NCI-H2029 (cell line): ENCODE results near the gene ZNF488.
"Not testable (repeated sequence)": the region's sequence is repeated elsewhere in the genome, so short reads cannot be mapped to it uniquely, and the experiment has no call there.

Source experiments
- DNase-seq: peaks from one replicate; lab custom pipeline; 2025; lab: John Stamatoyannopoulos, UW

The ZNF488 gene

GRCh38 chr10:47409866-47410256 is 25.8 kb upstream of the ZNF488 start:
- no peak for DNase-seq

GRCh38 chr10:47409171-47409865 is 25.2 kb upstream of the ZNF488 start:
- no peak for DNase-seq

- DNase-seq, result no peak
Observed at GRCh38 chr10:47408606-47409005, 24.5 kb upstream of the ZNF488 start.

GRCh38 chr10:47406870-47407691 is 23.0 kb upstream of the ZNF488 start:
- DNase-seq, result no peak

- no peak for DNase-seq
Observed at GRCh38 chr10:47406548-47406869, 22.4 kb upstream of the ZNF488 start.

GRCh38 chr10:47405857-47406547 is 21.9 kb upstream of the ZNF488 start:
- no peak for DNase-seq

GRCh38 chr10:47404937-47405336 is 20.8 kb upstream of the ZNF488 start:
- DNase-seq, result no peak

GRCh38 chr10:47404446-47404845 is 20.4 kb upstream of the ZNF488 start:
- no peak for DNase-seq

GRCh38 chr10:47403446-47404318 is 19.6 kb upstream of the ZNF488 start:
- DNase-seq, result no peak

- no peak for DNase-seq
Observed at GRCh38 chr10:47402641-47403301, 18.7 kb upstream of the ZNF488 start.

- DNase-seq, result no peak
Observed at GRCh38 chr10:47401874-47402640, 18.0 kb upstream of the ZNF488 start.

GRCh38 chr10:47401210-47401609 is 17.1 kb upstream of the ZNF488 start:
- DNase-seq, result no peak

- no peak for DNase-seq
Observed at GRCh38 chr10:47400786-47401185, 16.7 kb upstream of the ZNF488 start.

GRCh38 chr10:47400251-47400650 is 16.2 kb upstream of the ZNF488 start:
- DNase-seq, result no peak

- no peak for DNase-seq
Observed at GRCh38 chr10:47397256-47397655, 13.2 kb upstream of the ZNF488 start.

GRCh38 chr10:47396311-47396717 is 12.2 kb upstream of the ZNF488 start:
- DNase-seq, result no peak

GRCh38 chr10:47389619-47390018 is 5.5 kb upstream of the ZNF488 start:
- DNase-seq, result no peak

- DNase-seq, result no peak
Observed at GRCh38 chr10:47388879-47389278, 4.8 kb upstream of the ZNF488 start.

GRCh38 chr10:47386104-47386503 is 2.0 kb upstream of the ZNF488 start:
- not testable (repeated sequence) for DNase-seq

- peak; percentile 60 for DNase-seq
Observed at GRCh38 chr10:47383261-47384147, 589 bp downstream of the ZNF488 start.
